CD4-positive, alpha-beta T cell (primary cell): ENCODE data around the gene PDE3B. TPM values are rescaled to one million over a fixed set of nuclear protein-coding genes. Genes with fewer than 3 reads are reported as not detected.
"Not testable (repeated sequence)": the region's sequence is repeated elsewhere in the genome, so short reads cannot be mapped to it uniquely, and the experiment has no call there.

Experiments
- ATAC-seq: fragments of 200-7000 bp; cut with Tn5 transposase; one replicate; pipeline ENCODE4 v1.10.0; 2022; ENCODE audit warnings: mild to moderate bottlenecking; ENCODE audit not compliant: poor library complexity
- CTCF ChIA-PET: fragments of 350-600 bp; sonication (Branson Sonifier 250); formaldehyde crosslinking; loops from one replicate; lab custom pipeline; 2021; ENCODE audit warnings: antibody characterized with exemption, inconsistent platforms; lab: Charles Lee
- POLR2A ChIA-PET: fragments of 350-600 bp; sonication (Branson Sonifier 250); formaldehyde crosslinking; loops from one replicate; lab custom pipeline; 2021; ENCODE audit warnings: antibody characterized with exemption, inconsistent platforms; lab: Charles Lee
- DNase-seq, 14 experiments: peaks; one replicate each; pipeline ENCODE4 v3.0.0-alpha.2; 2013 to 2020; ENCODE audit warnings: mixed read lengths in 2 of 14
- H3K27ac ChIP-seq, 2 donors: one replicate each; pipeline versions ENCODE4 v1.5.1 to v1.7.0; 2013; ENCODE audit warnings: low read length in 2 of 2, low read depth in 1 of 2, mild to moderate bottlenecking in 1 of 2
- H3K27me3 ChIP-seq, 2 experiments: 1 replicate in 1 of 2; 2 replicates in 1 of 2; pipeline versions ENCODE4 v1.6.1 to v1.7.0; 2013; ENCODE audit warnings: low read length in 2 of 2, control low read depth in 1 of 2, mild to moderate bottlenecking in 1 of 2, moderate library complexity in 1 of 2; ENCODE audit not compliant: insufficient read depth in 2 of 2, control insufficient read depth in 1 of 2
- H3K36me3 ChIP-seq: one replicate; pipeline ENCODE4 v1.6.1; 2013; ENCODE audit warnings: low read length, control low read depth; ENCODE audit not compliant: insufficient read depth
- H3K4me1 ChIP-seq: one replicate; pipeline ENCODE4 v1.6.1; 2013; ENCODE audit warnings: low read length, control low read depth; ENCODE audit not compliant: insufficient read depth
- H3K4me3 ChIP-seq: one replicate; pipeline ENCODE4 v1.5.1; 2013; ENCODE audit warnings: mild to moderate bottlenecking, low read length, moderate library complexity
- H3K9me3 ChIP-seq, 2 experiments: 1 replicate in 1 of 2; 2 replicates in 1 of 2; pipeline versions ENCODE4 v1.6.1 to v1.7.0; 2013; ENCODE audit warnings: low read length in 2 of 2, mild to moderate bottlenecking in 2 of 2, control low read depth in 1 of 2, moderate library complexity in 1 of 2; ENCODE audit not compliant: control insufficient read depth in 1 of 2, insufficient read depth in 1 of 2
- H3K27ac Mint-ChIP-seq: one replicate; pipeline ENCODE4 v1.8.0; 2020; ENCODE audit warnings: mixed read lengths
- H3K27me3 Mint-ChIP-seq: one replicate; pipeline ENCODE4 v1.8.0; 2021; ENCODE audit warnings: mixed read lengths
- H3K36me3 Mint-ChIP-seq: one replicate; pipeline ENCODE4 v1.8.0; 2021; ENCODE audit warnings: low read depth, mixed read lengths
- H3K4me1 Mint-ChIP-seq: one replicate; pipeline ENCODE4 v1.8.0; 2021; ENCODE audit warnings: low read depth, mixed read lengths
- H3K4me3 Mint-ChIP-seq: one replicate; pipeline ENCODE4 v1.8.0; 2020; ENCODE audit warnings: mild to moderate bottlenecking, mixed read lengths
- H3K9me3 Mint-ChIP-seq: one replicate; pipeline ENCODE4 v1.8.0; 2020; ENCODE audit warnings: mixed read lengths
- intact Hi-C, 2 experiments: fragments of 100-400 bp; cut with DNase I in 1 of 2; cut with micrococcal nuclease in 1 of 2; formaldehyde crosslinking; loops; one replicate each; pipeline versions ENCODE4 v1.15.1 to v1.9.0; 2023 to 2025; cut with DNase I, micrococcal nuclease
- total RNA-seq, 174 experiments: library from RNA in 2 of 174; stranded (reverse) in 2 of 174; gene quantifications; one replicate each; pipeline ENCODE4 v1.2.3 and lab custom pipeline; 2021 to 2026
- TF ChIP-seq, protein P1 (sequence below): fragments of 200-600 bp; IDR thresholded peaks from one replicate; pipeline ENCODE4 v1.8.0; 2022; ENCODE audit warnings: antibody characterized with exemption, mild to moderate bottlenecking

Gene PDE3B
- total RNA-seq, 2 experiments from 2014 or later = 103 to 106 TPM

GRCh38 chr11:14623036-14623435, 20.6 kb upstream of the PDE3B start:
- Histone ChIP-seq H3K4me3 (no peak overlapping the region), H3K9me3 (peaks cover 0 to 3% of the 10 kb centered on the region in 2 experiments), H3K4me1 (peaks cover 2% of the 10 kb centered on the region), H3K27me3 (no peaks in the 10 kb centered on the region), H3K36me3 (no peaks in the 10 kb centered on the region), H3K27ac (no peak overlapping the region)
- intact Hi-C loops = loop anchor here in 1 of 2 experiments (5.0 kb wide), 1 partner anchor 41 kb away; no protein-coding TSS in a partner anchor
- TF ChIP-seq, protein P1, sequence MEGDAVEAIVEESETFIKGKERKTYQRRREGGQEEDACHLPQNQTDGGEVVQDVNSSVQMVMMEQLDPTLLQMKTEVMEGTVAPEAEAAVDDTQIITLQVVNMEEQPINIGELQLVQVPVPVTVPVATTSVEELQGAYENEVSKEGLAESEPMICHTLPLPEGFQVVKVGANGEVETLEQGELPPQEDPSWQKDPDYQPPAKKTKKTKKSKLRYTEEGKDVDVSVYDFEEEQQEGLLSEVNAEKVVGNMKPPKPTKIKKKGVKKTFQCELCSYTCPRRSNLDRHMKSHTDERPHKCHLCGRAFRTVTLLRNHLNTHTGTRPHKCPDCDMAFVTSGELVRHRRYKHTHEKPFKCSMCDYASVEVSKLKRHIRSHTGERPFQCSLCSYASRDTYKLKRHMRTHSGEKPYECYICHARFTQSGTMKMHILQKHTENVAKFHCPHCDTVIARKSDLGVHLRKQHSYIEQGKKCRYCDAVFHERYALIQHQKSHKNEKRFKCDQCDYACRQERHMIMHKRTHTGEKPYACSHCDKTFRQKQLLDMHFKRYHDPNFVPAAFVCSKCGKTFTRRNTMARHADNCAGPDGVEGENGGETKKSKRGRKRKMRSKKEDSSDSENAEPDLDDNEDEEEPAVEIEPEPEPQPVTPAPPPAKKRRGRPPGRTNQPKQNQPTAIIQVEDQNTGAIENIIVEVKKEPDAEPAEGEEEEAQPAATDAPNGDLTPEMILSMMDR = no peak
- no peak for ATAC-seq
- H3K4me3 Mint-ChIP-seq = no peak overlapping the region
- H3K27ac Mint-ChIP-seq = peak overlapping the region; percentile 31
- CTCF ChIA-PET = interaction anchor here (1.0 to 3.3 kb wide), 5 partner anchors 11 to 285 kb away, joined by 3 to 15 read pairs (median 3); partner anchors contain the start of gene PDE3B
- H3K27me3 Mint-ChIP-seq = no peaks in the 10 kb centered on the region
- H3K4me1 Mint-ChIP-seq = peaks cover 83% of the 10 kb centered on the region
- H3K36me3 Mint-ChIP-seq = peaks cover 11% of the 10 kb centered on the region
- POLR2A ChIA-PET = interaction anchor here (0.7 to 2.3 kb wide), 8 partner anchors 13 to 145 kb away, joined by 3 to 16 read pairs (median 4); partner anchors contain the start of gene PDE3B
- DNase-seq = peak in 4 of 14 experiments; percentile 25 to 39 (median 37)
- H3K9me3 Mint-ChIP-seq = peaks cover 2% of the 10 kb centered on the region

DNA sequence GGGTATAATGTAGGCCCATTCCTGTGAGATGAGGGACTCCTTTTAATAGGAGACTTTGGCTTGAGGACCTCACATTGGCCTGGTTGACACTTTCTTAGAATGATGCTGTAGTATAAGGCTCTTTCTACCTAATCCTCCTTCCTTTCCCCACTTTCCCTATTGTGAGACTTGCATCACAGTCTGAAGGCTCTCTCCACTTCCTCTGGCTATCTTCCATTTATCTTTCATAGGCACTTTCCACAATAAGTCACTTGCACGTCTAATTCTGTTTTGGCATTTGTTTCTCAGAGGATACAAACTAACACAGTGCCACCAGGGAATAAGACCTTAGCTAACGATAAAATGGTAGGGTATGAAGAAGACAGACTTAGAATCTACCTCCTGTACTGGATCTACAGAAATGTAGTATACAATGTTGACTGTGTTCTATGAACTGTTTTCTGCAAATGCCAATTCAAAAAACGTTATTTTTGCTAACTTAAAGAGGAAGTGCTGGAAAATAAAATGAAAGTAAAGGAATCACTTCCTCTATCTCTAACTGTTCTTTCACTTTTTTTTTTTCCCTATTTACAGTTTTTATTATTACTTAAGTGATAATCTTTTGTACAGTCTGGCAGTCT, 17.9 kb upstream of the PDE3B start:
- Histone ChIP-seq H3K27ac (no peak overlapping the region), H3K9me3 (peaks cover 0 to 3% of the 10 kb centered on the region in 2 experiments), H3K27me3 (no peaks in the 10 kb centered on the region), H3K4me3 (no peak overlapping the region), H3K36me3 (no peaks in the 10 kb centered on the region), H3K4me1 (peaks cover 2% of the 10 kb centered on the region)
- POLR2A ChIA-PET = interaction anchor here (0.7 to 1.7 kb wide), 7 partner anchors 10 to 145 kb away, joined by 3 to 5 read pairs (median 4); partner anchors contain the start of gene PDE3B
- DNase-seq = peak in 1 of 14 experiments; percentile 16
- H3K4me1 Mint-ChIP-seq = peaks cover 65% of the 10 kb centered on the region
- no peak for ATAC-seq
- intact Hi-C loops = no loop called here
- H3K36me3 Mint-ChIP-seq = peaks cover 11% of the 10 kb centered on the region
- no peaks in the 10 kb centered on the region for H3K27me3 Mint-ChIP-seq
- CTCF ChIA-PET = interaction anchor here (0.5 to 1.2 kb wide), 2 partner anchors 45 to 172 kb away, joined by 3 read pairs; no protein-coding TSS in a partner anchor
- TF ChIP-seq, protein P1 = no peak
- H3K9me3 Mint-ChIP-seq = peaks cover 2% of the 10 kb centered on the region
- H3K4me3 Mint-ChIP-seq = peak overlapping the region; percentile 31
- H3K27ac Mint-ChIP-seq = peak overlapping the region; percentile 25

DNA sequence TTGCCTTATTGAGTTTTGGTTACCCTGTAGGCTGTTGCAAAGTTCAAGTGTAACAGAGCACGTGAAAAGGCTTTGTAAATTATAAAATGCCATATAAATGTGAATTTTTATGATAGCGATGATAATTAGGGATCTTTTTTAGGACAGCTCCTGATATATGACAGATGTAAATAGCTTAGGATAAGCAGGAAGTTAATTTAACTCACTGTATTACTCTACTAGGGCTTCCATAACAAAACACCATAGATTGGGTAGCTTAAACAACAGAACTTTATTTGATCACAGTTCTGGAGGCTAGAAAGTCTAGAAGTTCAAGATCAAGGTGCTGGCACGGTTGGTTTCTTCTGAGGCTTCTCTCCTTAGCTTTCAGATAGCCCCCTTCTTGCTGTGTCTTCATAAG, 17.0 kb upstream of the PDE3B start:
- ChIA-PET CTCF (interaction anchor here (0.5 to 1.2 kb wide), 2 partner anchors 46 to 68 kb away, joined by 3 read pairs; no protein-coding TSS in a partner anchor), POLR2A (interaction anchor here (0.7 to 1.7 kb wide), 8 partner anchors 9 to 144 kb away, joined by 3 to 5 read pairs (median 3); partner anchors contain the start of gene PDE3B)
- peaks cover 18% of the 10 kb centered on the region for H3K36me3 Mint-ChIP-seq
- no peak overlapping the region for H3K27ac ChIP-seq
- ATAC-seq (no peak), DNase-seq (no peak)
- peaks cover 61% of the 10 kb centered on the region for H3K4me1 Mint-ChIP-seq
- H3K4me3 Mint-ChIP-seq = peak overlapping the region; percentile 6
- H3K4me3 ChIP-seq = no peak overlapping the region
- H3K27ac Mint-ChIP-seq = peak overlapping the region; percentile 25
- peaks cover 2% of the 10 kb centered on the region for H3K9me3 Mint-ChIP-seq
- H3K27me3 Mint-ChIP-seq = no peaks in the 10 kb centered on the region
- peaks cover 0 to 3% of the 10 kb centered on the region in 2 experiments for H3K9me3 ChIP-seq
- H3K36me3 ChIP-seq = no peaks in the 10 kb centered on the region
- H3K4me1 ChIP-seq = no peaks in the 10 kb centered on the region
- intact Hi-C loops = no loop called here
- no peaks in the 10 kb centered on the region for H3K27me3 ChIP-seq
- TF ChIP-seq, protein P1 = no peak

- Mint-ChIP-seq H3K4me1 (peaks cover 52% of the 10 kb centered on the region), H3K4me3 (peak overlapping the region; percentile 79), H3K27ac (peak overlapping the region; percentile 62), H3K36me3 (peaks cover 36% of the 10 kb centered on the region)
- H3K27me3 ChIP-seq, H3K27ac ChIP-seq, H3K4me1 ChIP-seq, H3K36me3 ChIP-seq, CTCF ChIA-PET, intact Hi-C loops, H3K27me3 Mint-ChIP-seq, H3K4me3 ChIP-seq, ATAC-seq, H3K9me3 Mint-ChIP-seq, H3K9me3 ChIP-seq: not testable (repeated sequence)
- DNase-seq = peak in 11 of 14 experiments; percentile 29 to 78 (median 60)
- POLR2A ChIA-PET = interaction anchor here (1.0 to 5.8 kb wide), 6 partner anchors 11 to 258 kb away, joined by 3 to 37 read pairs (median 4); partner anchors contain the start of genes CYP2R1 and PDE3B
These were observed 9.9 kb upstream of the PDE3B start for GRCh38 chr11:14633506-14634224.
